Subcutaneous adipose tissue (tissue), 4 donors: ENCODE results near the gene GPR17. TPM values are rescaled to one million over a fixed set of nuclear protein-coding genes. Genes with fewer than 3 reads are reported as not detected.

Experiments
- total RNA-seq, 4 donors: library from RNA; depleted of rRNA; stranded (reverse); fragments of >200 nt; gene quantifications; one replicate each; pipeline ENCODE4 v1.1.0, GENCODE V29; 2016
- TF ChIP-seq, protein P1 (sequence below): fragments of 450-650 bp; IDR thresholded peaks from one replicate; pipeline ENCODE4 v1.5.1; 2016; ENCODE audit warnings: low read depth, mild to moderate bottlenecking, control low read depth, antibody characterized with exemption, moderate library complexity

GPR17 gene
- total RNA-seq, 4 donors from 2014 or later: not detected

DNA sequence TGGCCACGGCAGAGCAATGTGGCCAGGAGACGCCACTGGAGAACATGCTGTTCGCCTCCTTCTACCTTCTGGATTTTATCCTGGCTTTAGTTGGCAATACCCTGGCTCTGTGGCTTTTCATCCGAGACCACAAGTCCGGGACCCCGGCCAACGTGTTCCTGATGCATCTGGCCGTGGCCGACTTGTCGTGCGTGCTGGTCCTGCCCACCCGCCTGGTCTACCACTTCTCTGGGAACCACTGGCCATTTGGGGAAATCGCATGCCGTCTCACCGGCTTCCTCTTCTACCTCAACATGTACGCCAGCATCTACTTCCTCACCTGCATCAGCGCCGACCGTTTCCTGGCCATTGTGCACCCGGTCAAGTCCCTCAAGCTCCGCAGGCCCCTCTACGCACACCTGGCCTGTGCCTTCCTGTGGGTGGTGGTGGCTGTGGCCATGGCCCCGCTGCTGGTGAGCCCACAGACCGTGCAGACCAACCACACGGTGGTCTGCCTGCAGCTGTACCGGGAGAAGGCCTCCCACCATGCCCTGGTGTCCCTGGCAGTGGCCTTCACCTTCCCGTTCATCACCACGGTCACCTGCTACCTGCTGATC lies 4.9 kb downstream of the GPR17 start:
- TF ChIP-seq, protein P1, sequence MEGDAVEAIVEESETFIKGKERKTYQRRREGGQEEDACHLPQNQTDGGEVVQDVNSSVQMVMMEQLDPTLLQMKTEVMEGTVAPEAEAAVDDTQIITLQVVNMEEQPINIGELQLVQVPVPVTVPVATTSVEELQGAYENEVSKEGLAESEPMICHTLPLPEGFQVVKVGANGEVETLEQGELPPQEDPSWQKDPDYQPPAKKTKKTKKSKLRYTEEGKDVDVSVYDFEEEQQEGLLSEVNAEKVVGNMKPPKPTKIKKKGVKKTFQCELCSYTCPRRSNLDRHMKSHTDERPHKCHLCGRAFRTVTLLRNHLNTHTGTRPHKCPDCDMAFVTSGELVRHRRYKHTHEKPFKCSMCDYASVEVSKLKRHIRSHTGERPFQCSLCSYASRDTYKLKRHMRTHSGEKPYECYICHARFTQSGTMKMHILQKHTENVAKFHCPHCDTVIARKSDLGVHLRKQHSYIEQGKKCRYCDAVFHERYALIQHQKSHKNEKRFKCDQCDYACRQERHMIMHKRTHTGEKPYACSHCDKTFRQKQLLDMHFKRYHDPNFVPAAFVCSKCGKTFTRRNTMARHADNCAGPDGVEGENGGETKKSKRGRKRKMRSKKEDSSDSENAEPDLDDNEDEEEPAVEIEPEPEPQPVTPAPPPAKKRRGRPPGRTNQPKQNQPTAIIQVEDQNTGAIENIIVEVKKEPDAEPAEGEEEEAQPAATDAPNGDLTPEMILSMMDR: no peak

DNA sequence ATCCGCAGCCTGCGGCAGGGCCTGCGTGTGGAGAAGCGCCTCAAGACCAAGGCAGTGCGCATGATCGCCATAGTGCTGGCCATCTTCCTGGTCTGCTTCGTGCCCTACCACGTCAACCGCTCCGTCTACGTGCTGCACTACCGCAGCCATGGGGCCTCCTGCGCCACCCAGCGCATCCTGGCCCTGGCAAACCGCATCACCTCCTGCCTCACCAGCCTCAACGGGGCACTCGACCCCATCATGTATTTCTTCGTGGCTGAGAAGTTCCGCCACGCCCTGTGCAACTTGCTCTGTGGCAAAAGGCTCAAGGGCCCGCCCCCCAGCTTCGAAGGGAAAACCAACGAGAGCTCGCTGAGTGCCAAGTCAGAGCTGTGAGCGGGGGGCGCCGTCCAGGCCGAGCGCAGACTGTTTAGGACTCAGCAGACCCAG lies 5.4 kb downstream of the GPR17 start:
- TF ChIP-seq, protein P1: no peak

DNA sequence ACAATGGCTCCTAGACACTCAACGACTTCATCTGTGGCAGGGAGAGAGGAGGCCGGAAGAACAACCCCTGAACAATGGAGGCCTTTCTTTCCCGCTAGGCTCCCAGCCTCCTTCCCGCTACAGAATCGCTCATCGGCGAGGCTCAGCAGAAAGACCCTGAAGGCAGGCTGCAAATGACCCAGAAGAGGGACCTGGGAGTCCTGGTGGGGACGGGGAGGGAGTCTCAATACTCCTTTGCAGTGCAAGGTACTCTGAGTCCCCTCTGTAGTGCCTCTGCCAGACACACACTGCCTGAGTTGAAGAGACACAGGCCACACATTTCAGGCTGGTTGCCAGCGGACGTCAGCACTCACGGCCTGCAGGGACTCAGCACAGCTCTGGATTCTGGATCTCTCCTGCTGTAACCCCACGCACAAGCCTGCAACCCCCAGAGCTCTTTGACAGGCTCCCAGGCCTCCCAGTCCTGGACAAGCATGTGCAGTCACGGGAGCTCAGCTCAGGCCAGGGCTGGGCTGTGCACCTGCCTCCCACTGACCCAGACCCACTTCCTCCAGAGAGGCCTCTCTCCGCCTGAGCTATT lies 6.1 kb downstream of the GPR17 start:
- TF ChIP-seq, protein P1: no peak

DNA sequence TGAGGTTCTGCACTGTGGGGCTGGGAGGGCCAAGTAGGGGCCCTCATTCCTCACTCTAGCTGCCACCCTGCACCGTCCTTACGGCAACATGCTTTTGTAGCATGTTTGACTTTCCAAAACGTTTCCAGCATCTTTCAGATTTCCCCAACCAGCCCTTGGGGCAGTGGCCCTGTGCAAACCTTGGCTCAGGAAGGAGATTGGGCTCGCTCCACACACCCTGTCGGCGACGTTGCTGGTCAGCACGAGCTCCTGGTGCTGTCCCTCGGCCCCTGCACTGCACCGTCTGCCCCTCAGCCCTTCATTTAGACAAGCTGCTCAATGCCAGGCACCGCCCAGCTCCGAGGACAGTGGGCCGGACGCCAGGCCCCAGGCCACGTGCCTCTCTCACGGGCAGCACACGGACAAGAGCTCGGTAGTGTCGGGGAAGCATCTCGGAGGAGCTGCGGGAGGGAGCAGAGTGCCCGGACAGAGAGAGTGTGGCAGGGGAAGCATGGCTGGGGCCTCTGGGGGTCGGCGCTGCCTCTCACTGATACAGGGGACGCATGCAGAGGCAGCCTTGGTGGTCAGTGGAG lies 6.9 kb downstream of the GPR17 start:
- TF ChIP-seq, protein P1: no peak

DNA sequence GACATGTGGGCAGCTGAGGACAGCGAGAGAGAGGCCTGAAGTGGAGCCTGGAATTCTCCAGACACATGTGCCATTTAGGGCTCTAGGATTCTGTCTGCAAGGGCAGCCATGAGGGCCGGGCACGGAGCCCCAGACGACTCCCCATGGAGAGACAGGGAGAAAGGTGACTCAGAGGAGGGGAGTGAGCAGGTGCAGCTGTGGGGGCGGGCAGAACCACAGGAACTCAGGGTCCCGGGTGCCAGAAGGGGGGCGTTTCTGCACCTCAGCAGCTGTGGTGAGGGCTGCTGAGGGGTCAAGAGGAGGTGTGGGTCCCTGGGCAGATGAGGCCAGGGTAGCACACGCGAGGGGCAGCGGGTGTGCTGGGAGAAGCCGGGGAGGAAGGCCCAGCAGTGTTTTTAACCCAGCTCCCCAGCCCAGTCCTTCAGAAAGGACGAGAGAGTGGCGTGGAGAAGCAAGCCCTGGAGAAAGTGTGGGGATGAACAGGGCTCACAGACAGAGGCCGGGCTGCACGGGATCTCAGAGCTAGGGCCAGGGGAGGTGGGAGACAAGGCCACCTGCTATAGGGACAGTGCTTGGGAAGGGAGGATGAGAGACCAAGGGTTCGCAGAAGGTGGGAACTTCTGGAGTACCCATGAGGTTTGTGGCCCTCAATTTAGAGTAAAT lies 7.6 kb downstream of the GPR17 start:
- TF ChIP-seq, protein P1: no peak

DNA sequence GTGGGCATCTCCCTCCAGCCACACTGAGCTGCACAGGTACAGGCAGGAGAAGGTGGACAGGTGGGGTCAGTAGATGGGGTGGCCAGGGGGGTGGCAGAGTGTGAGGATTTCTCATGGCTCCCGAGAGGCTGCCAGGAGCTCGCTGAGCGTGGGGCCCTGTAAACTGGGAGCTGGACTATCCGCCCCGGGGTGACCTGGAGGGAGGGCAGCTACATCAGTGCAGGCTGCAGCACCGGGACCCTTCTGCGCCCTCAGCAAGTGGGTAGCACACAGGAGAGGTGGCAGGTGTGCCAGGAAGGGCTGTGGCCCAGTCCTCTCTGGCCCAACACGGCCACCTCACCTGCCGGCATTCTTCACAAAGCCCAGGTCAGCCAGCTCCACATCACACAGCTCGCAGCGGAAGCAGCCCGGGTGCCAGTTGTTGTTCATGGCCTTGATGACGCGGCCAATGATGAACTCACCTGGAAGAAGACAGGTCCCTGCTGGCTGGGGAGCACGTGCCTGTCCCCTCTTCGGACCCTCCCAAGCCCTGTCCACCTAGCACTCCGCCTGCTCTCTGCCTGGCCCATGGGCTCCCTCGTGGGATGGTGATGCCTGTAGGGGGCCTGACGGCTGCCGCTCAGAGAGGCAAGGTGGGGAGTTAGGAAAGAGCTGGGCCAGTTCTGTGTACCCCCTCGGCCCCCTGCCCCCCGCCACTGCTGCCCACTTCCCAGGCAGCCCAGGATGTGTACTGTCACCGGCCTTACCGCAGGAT lies 8.3 kb downstream of the GPR17 start:
- TF ChIP-seq, protein P1: no peak

DNA sequence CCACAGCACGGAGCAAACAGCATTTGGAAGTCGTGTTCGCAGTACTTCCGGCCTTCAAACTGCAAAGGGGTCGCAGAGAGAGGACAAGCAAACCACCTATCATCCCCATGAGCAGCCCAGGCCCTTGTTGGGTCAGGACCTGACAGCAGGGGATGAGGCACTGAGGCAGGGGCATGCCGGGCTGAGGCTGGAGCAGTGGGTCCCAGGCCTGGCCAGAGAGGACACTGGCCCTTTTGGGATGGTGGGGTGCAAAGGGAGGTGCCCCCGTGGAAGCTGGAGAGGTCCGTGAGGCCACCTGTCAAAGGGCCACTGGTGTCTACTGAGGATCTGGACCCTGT lies 8.9 kb downstream of the GPR17 start:
- TF ChIP-seq, protein P1: no peak
